Gastroesophageal sphincter (tissue), 4 donors: ENCODE data around the gene TMCC1. TPM values are rescaled to one million over a fixed set of nuclear protein-coding genes. Genes with fewer than 3 reads are reported as not detected.

Source experiments
- ATAC-seq: fragments of 150-250 bp; one replicate; pipeline ENCODE4 v1.9.1; 2016; ENCODE audit warnings: mild to moderate bottlenecking, moderate library complexity
- H3K27ac ChIP-seq, 4 donors: fragments of 200-600 bp; sonication (generic) in 3 of 4; 1 replicate in 3 of 4; 2 replicates in 1 of 4; pipeline ENCODE4 v1.5.1; 2016 to 2019
- H3K27me3 ChIP-seq: fragments of 200-600 bp; sonication (generic); one replicate; pipeline ENCODE4 v1.5.1; 2019
- H3K36me3 ChIP-seq, 2 donors: fragments of 200-600 bp; sonication (generic); one replicate each; pipeline ENCODE4 v1.5.1; 2019; ENCODE audit warnings: control low read depth in 1 of 2
- H3K4me1 ChIP-seq, 3 donors: fragments of 200-600 bp; sonication (generic); 1 replicate in 2 of 3; 2 replicates in 1 of 3; pipeline ENCODE4 v1.5.1; 2016 to 2019; ENCODE audit warnings: control low read depth in 2 of 3
- H3K4me3 ChIP-seq, 2 donors: fragments of 200-600 bp; sonication (generic); one replicate each; pipeline ENCODE4 v1.5.1; 2019; ENCODE audit warnings: mild to moderate bottlenecking in 1 of 2, moderate library complexity in 1 of 2
- H3K9me3 ChIP-seq, 3 donors: fragments of 200-600 bp; sonication (generic); one replicate each; pipeline ENCODE4 v1.5.1; 2017 to 2019; ENCODE audit warnings: control low read depth in 2 of 3
- EP300 ChIP-seq: sonication (generic); formaldehyde crosslinking; IDR thresholded peaks from one replicate; pipeline ENCODE4 v1.6.1; 2017; ENCODE audit warnings: antibody characterized with exemption, mild to moderate bottlenecking
- POLR2A ChIP-seq, 2 donors: fragments of 450-650 bp; IDR thresholded peaks; one replicate each; pipeline ENCODE4 v1.6.1; 2017; ENCODE audit warnings: antibody characterized with exemption in 2 of 2, mild to moderate bottlenecking in 2 of 2, moderate library complexity in 1 of 2
- POLR2AphosphoS5 ChIP-seq: sonication (generic); formaldehyde crosslinking; IDR thresholded peaks from one replicate; pipeline ENCODE4 v1.6.1; 2017; ENCODE audit warnings: antibody characterized with exemption
- WGBS, 2 donors: methylation state at CpG; one replicate each; pipeline ENCODE4 v1.1.5; 2018; ENCODE audit warnings: low coverage in 1 of 2; 5-methylcytosine and 5-hydroxymethylcytosine counted together
- total RNA-seq, 4 donors: library from RNA; depleted of rRNA; stranded (reverse); fragments of >200 nt; gene quantifications; one replicate each; pipeline ENCODE4 v1.1.0, GENCODE V29; 2016
- TF ChIP-seq, protein P1 (sequence below), 4 experiments: fragments of 200-600 bp in 2 of 4; fragments of 450-650 bp in 2 of 4; sonication (generic) in 1 of 4; IDR thresholded peaks; one replicate each; pipeline ENCODE4 v1.5.1; 2017 to 2019; ENCODE audit warnings: antibody characterized with exemption in 4 of 4, mild to moderate bottlenecking in 2 of 4, moderate library complexity in 2 of 4

The TMCC1 gene
- total RNA-seq, 4 donors from 2014 or later, result 20.3 to 32.7 (median 28.1) TPM

DNA sequence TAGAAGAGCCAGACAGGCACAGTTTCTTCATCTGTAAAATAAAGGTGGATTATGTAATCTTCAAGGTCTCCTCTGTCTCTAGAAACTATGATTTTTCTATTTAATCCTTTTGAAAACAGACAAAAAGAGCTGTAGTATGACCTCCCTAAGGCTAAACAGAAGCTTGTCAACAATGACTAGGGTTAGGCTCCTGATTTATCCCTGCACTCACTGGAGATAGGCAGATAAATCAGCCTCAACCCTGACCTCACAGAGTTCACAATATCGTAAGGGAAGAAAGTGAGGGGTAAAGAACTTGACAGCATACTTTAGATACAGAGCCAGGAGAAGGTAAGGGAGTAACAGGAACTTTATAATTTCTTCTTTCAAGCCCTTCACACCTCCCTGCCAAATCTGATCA lies 124.8 kb downstream of the TMCC1 start:
- Histone ChIP-seq H3K36me3 (no peaks in the 10 kb centered on the region), H3K4me1 (no peaks in the 10 kb centered on the region), H3K9me3 (no peaks in the 10 kb centered on the region), H3K27ac (no peak overlapping the region), H3K4me3 (no peak overlapping the region), H3K27me3 (no peaks in the 10 kb centered on the region)
- no peak for ATAC-seq
- WGBS, 2 donors, result 77% methylated on average over 1 of the region's 1 CpG; no CpG with 5 or more reads in 1 of the 2 donors
- no peak for TF ChIP-seq POLR2AphosphoS5

DNA sequence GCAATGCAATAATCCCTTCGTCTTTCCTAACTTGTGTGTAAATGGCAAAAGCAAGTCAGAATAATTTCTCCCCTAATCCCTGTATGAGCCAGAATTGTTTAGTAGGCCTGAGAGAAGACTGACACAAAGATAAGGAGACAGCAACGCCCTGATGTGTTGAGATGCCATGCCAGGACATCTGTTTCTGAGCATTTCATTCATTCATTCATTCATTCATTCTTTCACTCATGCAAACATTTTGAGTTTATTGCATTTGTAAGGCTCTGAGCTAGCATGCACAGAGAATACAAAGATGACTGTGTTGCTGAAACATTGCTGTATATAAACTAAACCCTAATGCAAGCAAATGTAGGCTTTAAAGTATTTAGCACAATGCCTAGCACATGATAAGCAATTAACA lies 127.4 kb downstream of the TMCC1 start:
- no peaks in the 10 kb centered on the region for H3K27me3 ChIP-seq
- H3K36me3 ChIP-seq, result no peaks in the 10 kb centered on the region
- H3K9me3 ChIP-seq, result no peaks in the 10 kb centered on the region
- ATAC-seq, result no peak
- no peak overlapping the region for H3K4me3 ChIP-seq
- no peak overlapping the region for H3K27ac ChIP-seq
- WGBS, 2 donors, result 62 to 70% methylated on average over 2 of the region's 2 CpGs
- no peaks in the 10 kb centered on the region for H3K4me1 ChIP-seq
- TF ChIP-seq POLR2AphosphoS5 (no peak), POLR2A (IDR thresholded peaks at IDR 0.05) (no peak), EP300 (no peak)
- TF ChIP-seq, protein P1, sequence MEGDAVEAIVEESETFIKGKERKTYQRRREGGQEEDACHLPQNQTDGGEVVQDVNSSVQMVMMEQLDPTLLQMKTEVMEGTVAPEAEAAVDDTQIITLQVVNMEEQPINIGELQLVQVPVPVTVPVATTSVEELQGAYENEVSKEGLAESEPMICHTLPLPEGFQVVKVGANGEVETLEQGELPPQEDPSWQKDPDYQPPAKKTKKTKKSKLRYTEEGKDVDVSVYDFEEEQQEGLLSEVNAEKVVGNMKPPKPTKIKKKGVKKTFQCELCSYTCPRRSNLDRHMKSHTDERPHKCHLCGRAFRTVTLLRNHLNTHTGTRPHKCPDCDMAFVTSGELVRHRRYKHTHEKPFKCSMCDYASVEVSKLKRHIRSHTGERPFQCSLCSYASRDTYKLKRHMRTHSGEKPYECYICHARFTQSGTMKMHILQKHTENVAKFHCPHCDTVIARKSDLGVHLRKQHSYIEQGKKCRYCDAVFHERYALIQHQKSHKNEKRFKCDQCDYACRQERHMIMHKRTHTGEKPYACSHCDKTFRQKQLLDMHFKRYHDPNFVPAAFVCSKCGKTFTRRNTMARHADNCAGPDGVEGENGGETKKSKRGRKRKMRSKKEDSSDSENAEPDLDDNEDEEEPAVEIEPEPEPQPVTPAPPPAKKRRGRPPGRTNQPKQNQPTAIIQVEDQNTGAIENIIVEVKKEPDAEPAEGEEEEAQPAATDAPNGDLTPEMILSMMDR (IDR thresholded peaks at IDR 0.05), result no peak

- Histone ChIP-seq H3K27ac (no peak overlapping the region), H3K4me3 (no peak overlapping the region), H3K27me3 (no peaks in the 10 kb centered on the region), H3K4me1 (no peaks in the 10 kb centered on the region), H3K9me3 (no peaks in the 10 kb centered on the region), H3K36me3 (no peaks in the 10 kb centered on the region)
- ATAC-seq, result no peak
- TF ChIP-seq EP300 (no peak), POLR2AphosphoS5 (no peak), POLR2A (IDR thresholded peaks at IDR 0.05) (no peak)
- TF ChIP-seq, protein P1 (IDR thresholded peaks at IDR 0.05), result no peak
Measured at GRCh38 chr3:129764090-129764489, 129.4 kb downstream of the TMCC1 start.

DNA sequence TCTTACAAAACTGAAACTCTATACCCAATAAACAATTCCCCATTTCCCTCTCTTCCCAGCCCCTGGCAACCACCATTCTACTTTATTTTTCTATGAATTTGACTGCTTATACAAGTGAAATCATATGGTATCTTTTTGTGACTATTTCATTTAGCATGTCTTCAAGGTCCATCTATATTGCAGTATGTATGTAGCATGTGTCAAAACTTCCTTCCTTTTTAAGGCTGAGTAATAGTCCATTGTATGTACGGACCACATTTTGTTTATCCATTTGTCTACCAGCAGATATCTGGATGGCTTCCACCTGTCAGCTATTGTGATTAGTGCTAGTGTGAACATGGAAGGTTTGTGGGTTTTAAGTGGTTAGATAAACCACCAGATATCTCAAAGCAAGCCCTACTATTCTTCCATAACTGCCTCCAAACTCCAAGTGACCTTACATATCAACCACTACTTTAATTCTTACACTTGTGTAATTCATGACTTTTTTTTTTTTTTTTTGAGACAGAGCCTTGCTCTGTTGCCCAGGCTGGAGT lies 134.7 kb downstream of the TMCC1 start:
- no peak for ATAC-seq
- H3K36me3 ChIP-seq, result no peaks in the 10 kb centered on the region
- WGBS, 2 donors, result 44 to 91% methylated on average over 1 of the region's 1 CpG

GRCh38 chr3:129758306-129758705 lies 135.2 kb downstream of the TMCC1 start:
- ATAC-seq, result no peak
- Histone ChIP-seq H3K9me3 (no peaks in the 10 kb centered on the region), H3K27ac (no peak overlapping the region), H3K4me1 (no peaks in the 10 kb centered on the region), H3K36me3 (no peaks in the 10 kb centered on the region), H3K4me3 (no peak overlapping the region), H3K27me3 (no peaks in the 10 kb centered on the region)
- 90% methylated on average over 2 of the region's 2 CpGs for WGBS, 2 donors
- TF ChIP-seq POLR2A (IDR thresholded peaks at IDR 0.05) (no peak), POLR2AphosphoS5 (no peak), EP300 (no peak)
- TF ChIP-seq, protein P1 (IDR thresholded peaks at IDR 0.05), result no peak

More for the DNA sequence above, 134.7 kb downstream of the TMCC1 start:
- Histone ChIP-seq H3K27me3 (no peaks in the 10 kb centered on the region), H3K4me3 (no peak overlapping the region), H3K27ac (no peak overlapping the region), H3K4me1 (no peaks in the 10 kb centered on the region), H3K9me3 (no peaks in the 10 kb centered on the region)
- TF ChIP-seq POLR2AphosphoS5 (no peak), POLR2A (IDR thresholded peaks at IDR 0.05) (no peak), EP300 (no peak)
- TF ChIP-seq, protein P1 (IDR thresholded peaks at IDR 0.05), result no peak
